Spleen (tissue), 11 donors: ENCODE results near the gene AIMP1. TPM values are rescaled to one million over a fixed set of nuclear protein-coding genes. Genes with fewer than 3 reads are reported as not detected.

Experiments
- DNase-seq: peaks from one replicate; pipeline ENCODE4 v3.0.0-alpha.2; 2020
- H3K27ac ChIP-seq, 8 donors: fragments of 200-600 bp; sonication (generic) in 7 of 8; 1 replicate in 4 of 8; 2 replicates in 4 of 8; pipeline versions ENCODE4 v1.5.0 to v1.8.0; 2016 to 2021; ENCODE audit warnings: inconsistent platforms in 4 of 8, mild to moderate bottlenecking in 4 of 8, moderate library complexity in 1 of 8
- H3K27me3 ChIP-seq, 7 donors: fragments of 200-600 bp; sonication (generic) in 6 of 7; replicated peaks in 1 of 7; 1 replicate in 4 of 7; 2 replicates in 3 of 7; pipeline versions ENCODE4 v1.5.0 to v1.8.0; 2016 to 2021; ENCODE audit warnings: inconsistent platforms in 3 of 7, mild to moderate bottlenecking in 1 of 7
- H3K36me3 ChIP-seq, 6 donors: fragments of 200-600 bp; sonication (generic) in 5 of 6; 1 replicate in 4 of 6; 2 replicates in 2 of 6; pipeline versions ENCODE4 v1.5.0 to v1.8.0; 2016 to 2021; ENCODE audit warnings: inconsistent platforms in 2 of 6
- H3K4me1 ChIP-seq, 6 donors: fragments of 200-600 bp; sonication (generic) in 5 of 6; 1 replicate in 3 of 6; 2 replicates in 3 of 6; pipeline versions ENCODE4 v1.5.0 to v1.8.0; 2016 to 2021; ENCODE audit warnings: inconsistent platforms in 3 of 6
- H3K4me3 ChIP-seq, 8 donors: fragments of 200-600 bp; sonication (generic) in 7 of 8; 1 replicate in 4 of 8; 2 replicates in 4 of 8; pipeline versions ENCODE4 v1.5.0 to v1.8.0; 2016 to 2021; ENCODE audit warnings: inconsistent platforms in 4 of 8, mild to moderate bottlenecking in 4 of 8, moderate library complexity in 2 of 8
- H3K9me3 ChIP-seq, 8 donors: fragments of 200-600 bp; sonication (generic) in 7 of 8; 1 replicate in 4 of 8; 2 replicates in 4 of 8; pipeline versions ENCODE4 v1.5.0 to v1.8.0; 2016 to 2021; ENCODE audit warnings: inconsistent platforms in 4 of 8
- POLR2A ChIP-seq, 3 donors: fragments of 450-650 bp; IDR thresholded peaks; one replicate each; pipeline ENCODE4 v1.5.1; 2017; ENCODE audit warnings: antibody characterized with exemption in 3 of 3, mild to moderate bottlenecking in 1 of 3
- POLR2AphosphoS5 ChIP-seq, 3 donors: sonication (generic); formaldehyde crosslinking; IDR thresholded peaks; one replicate each; pipeline ENCODE4 v1.5.1; 2017; ENCODE audit warnings: antibody characterized with exemption in 3 of 3
- WGBS, 5 donors: extraction: QIAGEN DNeasy Blood & Tissue Kit in 3 of 5; methylation state at CpG; one replicate each; pipeline versions ENCODE4 v1.1.5 to v1.1.7; 2013 to 2018; 5-methylcytosine and 5-hydroxymethylcytosine counted together
- intact Hi-C: fragments of 100-400 bp; cut with DNase I; formaldehyde crosslinking; loops from one replicate; pipeline ENCODE4 v1.15.0; 2023; ENCODE audit warnings: low total_unique reads
- polyA plus RNA-seq, 3 donors: library from polyadenylated mRNA; stranded (reverse); fragments of 200-250 nt; gene quantifications; one replicate each; pipeline ENCODE4 v1.2.1, GENCODE V29; 2013
- total RNA-seq, 7 donors: library from RNA; depleted of rRNA in 3 of 7; stranded (reverse); fragments of >200 nt in 3 of 7; fragmentation: NEBNext Ultra II Directional in 4 of 7; extraction: Animal tissue kit (Norgen Biotek cat#: 25700) in 4 of 7; gene quantifications; one replicate each; pipeline versions ENCODE4 v1.1.0 to v1.2.1, GENCODE V29; 2016 to 2021
- TF ChIP-seq, protein P1 (sequence below), 11 experiments: fragments of 200-600 bp in 7 of 11; fragments of 450-650 bp in 4 of 11; sonication (generic) in 4 of 11; IDR thresholded peaks in 8 of 11; conservative IDR thresholded peaks in 3 of 11; 1 replicate in 7 of 11; 2 replicates in 4 of 11; pipeline versions ENCODE4 v1.4.0 to v1.8.0; 2016 to 2021; ENCODE audit warnings: antibody characterized with exemption in 11 of 11, inconsistent platforms in 4 of 11, mild to moderate bottlenecking in 1 of 11
- donor health status: healthy with polysubstance abuse.
- donor health status: DM: no; HTN: no; CAD: no; lungs with moderate emphysema.
- donor health status: DM: no; HTN: no; CAD: no.
- donor health status: Bipolar disorder and iron deficiency.
- donor health status: healthy.
- donor health status: DM: no; HTN: no; CAD: no.
- donor health status: DM: yes; HTN: yes; CAD: no.

AIMP1 gene
- total and polyA plus RNA-seq, 10 donors = 15.8 to 43.1 (median 29.2) TPM

DNA sequence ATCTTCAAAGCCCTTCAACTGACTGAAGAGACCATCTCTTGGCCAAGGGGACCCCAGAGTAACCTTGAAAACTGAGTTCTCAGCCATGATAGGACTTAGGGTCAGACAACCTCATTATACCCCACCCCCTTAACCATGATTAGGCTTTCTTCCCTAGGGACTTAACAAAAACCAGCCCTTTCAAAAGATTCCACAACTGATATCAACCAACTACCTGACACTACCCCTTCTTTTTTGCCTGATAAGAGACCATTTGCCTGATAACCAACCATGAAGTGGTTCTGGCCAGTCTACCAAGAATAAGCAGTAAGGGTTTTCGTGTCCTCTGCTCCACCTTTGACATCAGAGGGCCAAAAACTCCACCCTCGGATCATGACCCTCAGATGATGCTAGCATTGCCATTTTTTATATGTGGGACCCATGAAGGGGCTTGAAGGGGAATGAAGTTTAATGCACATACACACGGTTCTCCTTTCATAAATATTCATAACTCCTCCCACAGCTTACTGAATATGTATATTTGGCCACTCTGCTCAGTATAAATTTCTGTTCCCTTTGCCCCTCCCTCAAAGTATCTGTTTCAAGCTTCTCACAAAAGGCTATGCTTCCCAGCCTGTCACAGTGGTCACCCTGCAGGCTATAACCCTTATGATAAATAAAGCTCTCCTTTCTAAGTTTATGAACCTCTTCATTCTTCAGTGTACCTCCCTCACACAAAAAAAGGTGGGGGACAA is 12.6 kb upstream of the AIMP1 start:
- peaks cover 0 to 87% (median 11%) of the 10 kb centered on the region in 6 donors for H3K36me3 ChIP-seq
- intact Hi-C loops = no loop called here
- no peaks in the 10 kb centered on the region for H3K9me3 ChIP-seq
- no peak overlapping the region for H3K27ac ChIP-seq
- no peak overlapping the region for H3K4me3 ChIP-seq
- H3K4me1 ChIP-seq = no peaks in the 10 kb centered on the region
- TF ChIP-seq, protein P1, sequence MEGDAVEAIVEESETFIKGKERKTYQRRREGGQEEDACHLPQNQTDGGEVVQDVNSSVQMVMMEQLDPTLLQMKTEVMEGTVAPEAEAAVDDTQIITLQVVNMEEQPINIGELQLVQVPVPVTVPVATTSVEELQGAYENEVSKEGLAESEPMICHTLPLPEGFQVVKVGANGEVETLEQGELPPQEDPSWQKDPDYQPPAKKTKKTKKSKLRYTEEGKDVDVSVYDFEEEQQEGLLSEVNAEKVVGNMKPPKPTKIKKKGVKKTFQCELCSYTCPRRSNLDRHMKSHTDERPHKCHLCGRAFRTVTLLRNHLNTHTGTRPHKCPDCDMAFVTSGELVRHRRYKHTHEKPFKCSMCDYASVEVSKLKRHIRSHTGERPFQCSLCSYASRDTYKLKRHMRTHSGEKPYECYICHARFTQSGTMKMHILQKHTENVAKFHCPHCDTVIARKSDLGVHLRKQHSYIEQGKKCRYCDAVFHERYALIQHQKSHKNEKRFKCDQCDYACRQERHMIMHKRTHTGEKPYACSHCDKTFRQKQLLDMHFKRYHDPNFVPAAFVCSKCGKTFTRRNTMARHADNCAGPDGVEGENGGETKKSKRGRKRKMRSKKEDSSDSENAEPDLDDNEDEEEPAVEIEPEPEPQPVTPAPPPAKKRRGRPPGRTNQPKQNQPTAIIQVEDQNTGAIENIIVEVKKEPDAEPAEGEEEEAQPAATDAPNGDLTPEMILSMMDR (IDR thresholded peaks at IDR 0.05 in 8 of 11, conservative IDR thresholded peaks at IDR 0.05 in 3 of 11) = no peak
- TF ChIP-seq POLR2A (IDR thresholded peaks at IDR 0.05) = no peak
- no peaks in the 10 kb centered on the region for H3K27me3 ChIP-seq
- no peak for DNase-seq
- 88 to 97% (median 90%) methylated on average over 3 of the region's 3 CpGs for WGBS, 5 donors

DNA sequence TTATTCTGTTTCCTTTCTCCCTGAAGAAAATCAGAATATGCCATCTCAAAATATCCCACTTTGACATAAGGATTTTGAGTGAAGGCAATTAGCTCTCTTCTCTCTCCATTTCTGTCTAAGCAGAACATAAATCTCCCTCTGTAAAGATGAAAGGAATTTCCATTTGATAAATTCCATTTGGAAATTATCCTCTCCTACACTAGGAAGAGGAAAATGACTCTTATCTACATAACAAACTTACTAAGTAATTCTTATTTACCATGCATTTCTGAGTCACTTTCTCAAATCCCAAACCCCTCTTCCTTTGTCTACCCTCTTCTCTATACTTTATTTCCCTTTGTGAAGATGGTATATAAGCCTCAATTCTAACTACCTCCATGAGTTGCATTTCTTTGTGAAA is 11.7 kb upstream of the AIMP1 start:
- Histone ChIP-seq H3K27me3 (no peaks in the 10 kb centered on the region), H3K4me1 (peaks cover 0 to 2% (median 0%) of the 10 kb centered on the region in 6 donors), H3K9me3 (no peaks in the 10 kb centered on the region), H3K27ac (no peak overlapping the region), H3K36me3 (peaks cover 0 to 79% (median 11%) of the 10 kb centered on the region in 6 donors), H3K4me3 (no peak overlapping the region)
- TF ChIP-seq POLR2AphosphoS5 (IDR thresholded peaks at IDR 0.05) = no peak
- TF ChIP-seq, protein P1 (IDR thresholded peaks at IDR 0.05 in 8 of 11, conservative IDR thresholded peaks at IDR 0.05 in 3 of 11) = no peak
- intact Hi-C loops = no loop called here
- DNase-seq = no peak

DNA sequence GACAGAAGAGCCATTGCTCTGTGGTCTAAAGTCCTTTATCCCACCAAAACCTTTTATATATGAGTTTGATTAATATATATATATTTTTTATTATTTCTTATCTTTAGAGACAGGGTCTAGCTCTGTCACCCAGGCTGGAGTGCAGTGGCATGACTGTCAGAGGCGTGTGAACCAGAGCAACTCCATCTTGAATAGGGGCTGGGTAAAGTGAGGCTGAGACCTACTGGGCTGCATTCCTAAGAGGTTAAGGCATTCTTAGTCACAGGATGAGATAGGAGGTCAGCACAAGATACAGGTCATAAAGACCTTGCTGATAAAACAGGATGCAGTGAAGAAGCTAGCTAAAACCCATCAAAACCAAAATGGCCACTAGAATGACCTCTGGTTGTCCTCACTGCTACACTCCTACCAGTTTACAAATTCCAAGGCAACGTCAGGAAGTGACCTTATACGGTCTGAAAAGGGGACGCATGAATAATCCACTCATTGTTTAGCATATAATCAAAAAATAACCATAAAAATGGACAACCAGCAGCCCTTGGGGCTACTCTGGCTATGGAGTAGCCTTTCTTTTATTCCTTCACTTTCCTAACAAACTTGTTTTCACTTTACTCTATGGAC is 10.8 kb upstream of the AIMP1 start:
- peaks cover 0 to 4% (median 0%) of the 10 kb centered on the region in 6 donors for H3K4me1 ChIP-seq
- no peak for DNase-seq
- no peak overlapping the region for H3K4me3 ChIP-seq
- 91 to 97% (median 94%) methylated on average over 4 of the region's 4 CpGs for WGBS, 5 donors
- no peaks in the 10 kb centered on the region for H3K27me3 ChIP-seq
- no peaks in the 10 kb centered on the region for H3K9me3 ChIP-seq
- peaks cover 0 to 70% (median 8%) of the 10 kb centered on the region in 6 donors for H3K36me3 ChIP-seq
- no peak overlapping the region for H3K27ac ChIP-seq
- intact Hi-C loops = no loop called here
- TF ChIP-seq POLR2AphosphoS5 (IDR thresholded peaks at IDR 0.05) (no peak), POLR2A (IDR thresholded peaks at IDR 0.05) (no peak)
- TF ChIP-seq, protein P1 (IDR thresholded peaks at IDR 0.05 in 8 of 11, conservative IDR thresholded peaks at IDR 0.05 in 3 of 11) = no peak

DNA sequence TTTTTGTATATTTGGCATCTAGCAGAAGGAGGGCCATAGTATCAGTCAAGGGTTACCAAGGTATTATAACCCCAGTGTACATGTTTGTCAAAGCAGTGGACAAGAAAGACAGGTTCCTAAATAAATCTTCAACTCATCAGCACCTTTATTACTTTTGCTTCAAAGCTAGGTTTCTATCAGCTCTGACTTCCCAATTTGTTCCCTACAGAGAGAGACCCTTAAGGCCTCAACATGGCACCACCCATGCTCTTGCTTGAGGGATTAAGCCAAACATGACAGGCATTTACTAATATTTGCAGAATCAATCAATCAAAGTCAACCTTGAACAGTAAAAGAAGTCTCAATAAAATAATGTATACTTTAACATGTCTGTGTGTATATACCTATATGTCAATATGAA is 9.8 kb upstream of the AIMP1 start:
- Histone ChIP-seq H3K27me3 (no peaks in the 10 kb centered on the region), H3K36me3 (peaks cover 0 to 61% (median 8%) of the 10 kb centered on the region in 6 donors), H3K9me3 (no peaks in the 10 kb centered on the region), H3K4me3 (no peak overlapping the region), H3K4me1 (peaks cover 0 to 7% (median 0%) of the 10 kb centered on the region in 6 donors), H3K27ac (no peak overlapping the region)
- intact Hi-C loops = no loop called here
- no peak for DNase-seq
- TF ChIP-seq POLR2AphosphoS5 (IDR thresholded peaks at IDR 0.05) (no peak), POLR2A (IDR thresholded peaks at IDR 0.05) (no peak)
- TF ChIP-seq, protein P1 (IDR thresholded peaks at IDR 0.05 in 8 of 11, conservative IDR thresholded peaks at IDR 0.05 in 3 of 11) = no peak
